Mucosa of rectum (tissue), 2 donors: ENCODE data around the gene CAMK2B.

ENCODE experiments used
- H3K27ac ChIP-seq, 2 donors: one replicate each; pipeline ENCODE4 v1.7.0; 2013; ENCODE audit warnings: inconsistent platforms in 2 of 2, low read depth in 2 of 2, low read length in 2 of 2
- H3K27me3 ChIP-seq, 2 donors: one replicate each; pipeline ENCODE4 v1.7.0; 2013; ENCODE audit warnings: low read length in 2 of 2; ENCODE audit not compliant: control insufficient read depth in 2 of 2, insufficient read depth in 2 of 2
- H3K36me3 ChIP-seq, 2 donors: one replicate each; pipeline ENCODE4 v1.7.0; 2013; ENCODE audit warnings: low read length in 2 of 2; ENCODE audit not compliant: control insufficient read depth in 2 of 2, insufficient read depth in 2 of 2
- H3K4me1 ChIP-seq, 2 donors: one replicate each; pipeline ENCODE4 v1.7.0; 2013; ENCODE audit warnings: low read length in 2 of 2, mild to moderate bottlenecking in 1 of 2; ENCODE audit not compliant: control insufficient read depth in 2 of 2, insufficient read depth in 2 of 2
- H3K4me3 ChIP-seq, 2 donors: one replicate each; pipeline ENCODE4 v1.7.0; 2013; ENCODE audit warnings: low read length in 2 of 2
- H3K9ac ChIP-seq, 2 donors: one replicate each; pipeline ENCODE4 v1.7.0; 2013; ENCODE audit warnings: low read length in 2 of 2, low read depth in 1 of 2, mild to moderate bottlenecking in 1 of 2
- H3K9me3 ChIP-seq, 2 donors: one replicate each; pipeline ENCODE4 v1.7.0; 2013; ENCODE audit warnings: low read length in 2 of 2; ENCODE audit not compliant: control insufficient read depth in 2 of 2
- donor health status: healthy.
- donor health status: Normal muscosa, but diverticular disease.

The CAMK2B gene

GRCh38 chr7:44240983-44241510 lies 84.3 kb downstream of the CAMK2B start:
- Histone ChIP-seq H3K9me3 (no peaks in the 10 kb centered on the region), H3K36me3 (no peaks in the 10 kb centered on the region), H3K27me3 (no peaks in the 10 kb centered on the region), H3K9ac (peak overlapping the region in 1 of 2 donors; percentile 41), H3K4me1 (no peaks in the 10 kb centered on the region), H3K4me3 (peak overlapping the region; percentile 50 to 54), H3K27ac (no peak overlapping the region)

DNA sequence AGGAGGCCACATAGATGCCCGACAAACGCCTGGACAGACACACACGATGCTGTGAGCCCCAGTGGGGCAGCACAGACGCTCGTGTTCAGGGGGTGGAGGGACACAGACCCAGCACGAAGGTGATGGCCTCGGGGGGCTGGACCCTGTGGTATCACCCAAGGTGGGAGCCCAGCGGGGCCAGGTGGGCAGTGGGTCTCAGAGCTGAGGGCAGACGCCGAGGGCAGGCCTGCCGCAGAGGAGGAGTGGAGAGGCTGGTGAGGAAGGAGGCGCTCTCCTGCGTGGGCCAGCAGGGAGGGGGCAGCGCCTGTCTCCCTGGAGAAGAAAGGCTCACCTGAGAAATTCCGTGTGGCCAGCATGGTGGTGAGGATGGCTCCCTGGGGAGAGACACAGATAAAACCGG lies 85.0 kb downstream of the CAMK2B start:
- H3K4me3 ChIP-seq, result no peak overlapping the region
- no peak overlapping the region for H3K9ac ChIP-seq
- H3K4me1 ChIP-seq, result no peaks in the 10 kb centered on the region
- no peaks in the 10 kb centered on the region for H3K27me3 ChIP-seq
- no peaks in the 10 kb centered on the region for H3K9me3 ChIP-seq
- no peaks in the 10 kb centered on the region for H3K36me3 ChIP-seq
- no peak overlapping the region for H3K27ac ChIP-seq

GRCh38 chr7:44239361-44239760 lies 86.0 kb downstream of the CAMK2B start:
- Histone ChIP-seq H3K27me3 (no peaks in the 10 kb centered on the region), H3K4me1 (no peaks in the 10 kb centered on the region), H3K4me3 (no peak overlapping the region), H3K27ac (no peak overlapping the region), H3K9ac (no peak overlapping the region), H3K9me3 (no peaks in the 10 kb centered on the region), H3K36me3 (no peaks in the 10 kb centered on the region)

- Histone ChIP-seq H3K27ac (no peak overlapping the region), H3K27me3 (no peaks in the 10 kb centered on the region), H3K9me3 (no peaks in the 10 kb centered on the region), H3K9ac (no peak overlapping the region), H3K36me3 (no peaks in the 10 kb centered on the region), H3K4me3 (no peak overlapping the region), H3K4me1 (no peaks in the 10 kb centered on the region)
Measured at GRCh38 chr7:44238116-44238695, 87.2 kb downstream of the CAMK2B start.

DNA sequence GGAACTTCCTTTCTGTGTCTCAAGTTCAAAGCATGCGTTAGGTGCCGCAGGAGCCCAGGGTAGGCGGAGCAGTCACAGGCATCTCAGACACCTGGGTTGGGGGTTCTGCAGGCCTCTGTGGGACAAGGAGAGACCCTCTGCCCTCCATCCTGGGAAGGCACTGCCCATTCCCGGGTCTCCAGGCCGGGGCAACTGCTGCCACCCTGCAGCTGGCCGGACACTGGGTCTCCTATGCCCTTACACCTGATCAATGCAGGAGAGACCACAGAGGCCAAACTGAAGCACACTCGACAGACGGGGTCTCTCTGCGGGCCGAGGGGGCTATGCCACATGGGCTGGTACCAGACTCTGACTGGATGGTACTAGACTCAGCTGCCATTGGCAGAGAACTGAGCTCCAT lies 87.7 kb downstream of the CAMK2B start:
- H3K9ac ChIP-seq, result no peak overlapping the region
- no peaks in the 10 kb centered on the region for H3K36me3 ChIP-seq
- no peaks in the 10 kb centered on the region for H3K9me3 ChIP-seq
- no peak overlapping the region for H3K27ac ChIP-seq
- H3K4me1 ChIP-seq, result no peaks in the 10 kb centered on the region
- H3K4me3 ChIP-seq, result no peak overlapping the region
- H3K27me3 ChIP-seq, result no peaks in the 10 kb centered on the region

DNA sequence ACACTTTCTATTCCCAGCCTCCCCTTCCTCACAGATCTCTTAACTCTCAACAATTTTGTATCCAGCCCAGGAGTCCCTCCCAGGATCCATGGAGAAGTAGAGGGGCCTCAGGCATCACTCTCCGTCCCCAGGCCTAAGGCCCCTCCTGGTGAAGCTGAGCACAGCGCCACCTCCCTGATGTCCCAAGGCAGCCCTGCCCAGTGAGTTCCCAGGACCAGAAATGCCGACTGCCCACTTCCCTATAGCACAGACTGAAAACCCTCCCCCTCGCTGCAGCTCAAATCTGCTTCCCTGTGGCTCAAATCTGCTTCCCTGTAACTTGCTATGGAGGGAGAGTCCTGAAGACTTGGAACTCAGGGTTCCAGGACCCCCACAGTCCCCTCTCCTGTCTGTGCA lies 89.1 kb downstream of the CAMK2B start:
- no peak overlapping the region for H3K9ac ChIP-seq
- H3K4me3 ChIP-seq, result no peak overlapping the region
- H3K27ac ChIP-seq, result no peak overlapping the region
- H3K36me3 ChIP-seq, result no peaks in the 10 kb centered on the region
- no peaks in the 10 kb centered on the region for H3K27me3 ChIP-seq
- no peaks in the 10 kb centered on the region for H3K4me1 ChIP-seq
- no peaks in the 10 kb centered on the region for H3K9me3 ChIP-seq

DNA sequence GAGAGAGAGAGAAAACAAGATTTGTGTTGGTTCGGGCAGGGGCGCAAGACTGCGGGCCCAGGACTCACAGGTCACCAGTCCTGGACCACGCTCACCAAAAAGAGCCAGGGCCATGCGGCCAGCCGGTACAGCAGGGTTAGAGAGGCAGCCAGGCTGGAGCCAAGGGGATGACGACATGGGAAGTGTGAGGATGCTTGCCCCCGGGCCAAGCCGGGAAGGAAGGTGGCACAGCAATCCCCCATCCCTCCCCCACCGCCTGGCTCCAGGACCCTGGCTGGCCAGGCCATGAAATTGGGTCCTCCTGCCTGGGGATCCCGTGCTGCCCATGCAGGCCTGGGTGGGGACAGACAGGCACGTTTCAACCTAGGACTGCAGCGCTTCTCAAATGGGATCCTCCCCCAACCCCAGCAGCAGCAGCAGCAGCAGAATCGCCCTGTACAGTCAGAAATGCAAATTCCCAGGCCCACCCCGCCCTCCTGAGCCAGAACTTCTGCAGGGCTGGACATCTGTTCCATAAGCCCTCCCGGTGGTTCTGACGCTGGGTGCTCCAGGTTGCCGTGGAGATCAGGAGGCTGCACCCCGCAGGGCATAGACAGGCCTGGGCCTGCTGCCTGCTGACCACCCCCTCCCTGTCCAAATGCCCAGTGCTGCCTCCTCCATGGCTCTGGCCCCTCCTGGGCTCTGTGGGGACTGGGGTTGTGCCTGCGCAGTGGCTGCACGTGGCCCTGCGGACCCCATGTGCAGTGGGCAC lies 89.6 kb downstream of the CAMK2B start:
- Histone ChIP-seq H3K4me3 (no peak overlapping the region), H3K27ac (no peak overlapping the region), H3K4me1 (no peaks in the 10 kb centered on the region), H3K36me3 (no peaks in the 10 kb centered on the region), H3K9me3 (no peaks in the 10 kb centered on the region), H3K27me3 (no peaks in the 10 kb centered on the region), H3K9ac (no peak overlapping the region)

GRCh38 chr7:44235066-44235465 lies 90.3 kb downstream of the CAMK2B start:
- Histone ChIP-seq H3K4me1 (no peaks in the 10 kb centered on the region), H3K36me3 (no peaks in the 10 kb centered on the region), H3K4me3 (no peak overlapping the region), H3K27ac (no peak overlapping the region), H3K9ac (no peak overlapping the region), H3K27me3 (no peaks in the 10 kb centered on the region), H3K9me3 (no peaks in the 10 kb centered on the region)

- no peaks in the 10 kb centered on the region for H3K27me3 ChIP-seq
- no peaks in the 10 kb centered on the region for H3K4me1 ChIP-seq
- no peak overlapping the region for H3K9ac ChIP-seq
- H3K9me3 ChIP-seq, result no peaks in the 10 kb centered on the region
- no peak overlapping the region for H3K27ac ChIP-seq
- H3K4me3 ChIP-seq, result no peak overlapping the region
- no peaks in the 10 kb centered on the region for H3K36me3 ChIP-seq
Measured at GRCh38 chr7:44232901-44233715, 92.3 kb downstream of the CAMK2B start.

DNA sequence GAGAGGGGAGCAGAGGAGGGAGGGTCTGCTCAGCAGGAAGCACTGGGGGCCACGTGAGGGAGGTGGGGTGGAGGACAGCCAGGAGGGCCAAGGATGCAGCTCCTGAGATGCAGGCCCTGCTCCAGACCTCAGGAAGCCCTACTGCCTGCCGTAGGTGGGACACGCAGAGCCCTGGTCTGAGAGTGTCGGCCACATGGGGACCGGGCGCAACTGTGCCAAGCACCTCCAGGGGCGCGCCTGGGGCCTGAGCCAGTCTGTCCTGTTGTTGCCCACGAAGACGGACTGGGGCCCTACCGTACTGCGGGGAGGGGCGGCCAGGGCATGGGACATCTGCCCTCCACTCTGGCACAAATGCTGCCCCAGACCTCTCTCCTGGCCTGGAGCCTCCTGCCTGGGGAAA lies 93.0 kb downstream of the CAMK2B start:
- no peaks in the 10 kb centered on the region for H3K36me3 ChIP-seq
- H3K27me3 ChIP-seq, result no peaks in the 10 kb centered on the region
- no peaks in the 10 kb centered on the region for H3K4me1 ChIP-seq
- H3K9ac ChIP-seq, result no peak overlapping the region
- H3K27ac ChIP-seq, result no peak overlapping the region
- H3K4me3 ChIP-seq, result no peak overlapping the region
- no peaks in the 10 kb centered on the region for H3K9me3 ChIP-seq
